GM23338 (cell line): ENCODE data around the gene UBL4A. TPM values are rescaled to one million over a fixed set of nuclear protein-coding genes. Genes with fewer than 3 reads are reported as not detected.

ENCODE experiments used
- CTCF ChIP-seq, 2 experiments: fragments of 200-600 bp in 1 of 2; sonication (generic) in 1 of 2; conservative IDR thresholded peaks; 2 replicates each; pipeline versions ENCODE4 v1.5.1 to v1.6.1; 2016 to 2017; ENCODE audit warnings: antibody characterized with exemption in 2 of 2, low read depth in 2 of 2, mild to moderate bottlenecking in 2 of 2, moderate library complexity in 1 of 2
- ETS1 ChIP-seq: IDR thresholded peaks from 2 replicates; pipeline ENCODE4 v1.6.1; 2016; ENCODE audit warnings: antibody characterized with exemption
- EZH2 ChIP-seq: fragments of 200-600 bp; sonication (generic); IDR thresholded peaks from one replicate; pipeline ENCODE4 v1.8.0; 2017; ENCODE audit warnings: antibody characterized with exemption, mild to moderate bottlenecking, low read depth; ENCODE audit not compliant: unreplicated experiment
- JUNB ChIP-seq: IDR thresholded peaks from one replicate; pipeline ENCODE4 v1.6.1; 2016; ENCODE audit warnings: antibody characterized with exemption; ENCODE audit not compliant: unreplicated experiment
- ZNF462 ChIP-seq: fragments of 250-450 bp; sonication (Bioruptor Pico); IDR thresholded peaks from 2 replicates; pipeline ENCODE4 v1.5.0; 2020; ENCODE audit warnings: mild to moderate bottlenecking, moderate library complexity
- polyA plus RNA-seq: library from polyadenylated mRNA; unstranded; fragments of >200 nt; fragmentation: Nextera tagmentation; extraction: Ambion mirVana; gene quantifications from 2 replicates; pipeline ENCODE4 v1.2.1, GENCODE V29; 2016
- total RNA-seq: library from RNA; depleted of rRNA; stranded (reverse); fragments of >200 nt; shearing (Covaris generic); gene quantifications from 2 replicates; pipeline ENCODE4 v1.2.3, GENCODE V29; 2014

Gene UBL4A
- total and polyA plus RNA-seq, 2 experiments from 2014 or later, result 15.6 to 43.7 TPM

- no peak for TF ChIP-seq ZNF462 (CRISPR knock-in tag)
- no peak for TF ChIP-seq EZH2
- TF ChIP-seq CTCF (conservative IDR thresholded peaks at IDR 0.05; ENCODE audit: low read depth in 2 of 2), result no peak
- TF ChIP-seq ETS1, result no peak
- no peak for TF ChIP-seq JUNB
These were observed 4.4 kb downstream of the UBL4A start (continued) for GRCh38 chrX:154481911-154482601.
